Keratinocyte (primary cell): Measurements from ENCODE around the gene ARMC10. TPM values are rescaled to one million over a fixed set of nuclear protein-coding genes. Genes with fewer than 3 reads are reported as not detected.
A peak's percentile ranks its signal among the peaks of the same experiment; 100 is the strongest.

Source experiments
- DNase-seq: peaks from one replicate; pipeline ENCODE4 v3.0.0-alpha.2; 2011; ENCODE audit warnings: low read depth, missing footprints, low spot score
- FAIRE-seq: peaks from 2 replicates; lab custom pipeline; 2011; peaks lifted over from hg19 to GRCh38; lab: Jason Lieb, UNC
- H2AFZ ChIP-seq: 2 replicates; pipeline ENCODE4 v1.6.0; 2012; ENCODE audit warnings: low read length, control low read depth, inconsistent platforms; ENCODE audit not compliant: control insufficient read depth
- H3K27ac ChIP-seq: 2 replicates; pipeline ENCODE4 v1.5.1; 2011; ENCODE audit warnings: low read length; ENCODE audit not compliant: control insufficient read depth, insufficient read depth
- H3K27me3 ChIP-seq: 3 replicates; pipeline ENCODE4 v1.6.0; 2011; ENCODE audit warnings: low read length; ENCODE audit not compliant: control insufficient read depth, insufficient read depth; ENCODE audit errors: extremely low read depth
- H3K36me3 ChIP-seq, 2 experiments: 2 replicates in 1 of 2; 3 replicates in 1 of 2; pipeline ENCODE4 v1.5.1; 2011; ENCODE audit warnings: low read length in 2 of 2, mild to moderate bottlenecking in 1 of 2; ENCODE audit not compliant: control insufficient read depth in 2 of 2, insufficient read depth in 2 of 2; ENCODE audit errors: extremely low read depth in 1 of 2
- H3K4me1 ChIP-seq: 3 replicates; pipeline ENCODE4 v1.5.1; 2011; ENCODE audit warnings: low read length; ENCODE audit not compliant: control insufficient read depth, insufficient read depth; ENCODE audit errors: extremely low read depth
- H3K4me2 ChIP-seq: 3 replicates; pipeline ENCODE4 v1.6.0; 2011; ENCODE audit warnings: low read depth, low read length; ENCODE audit not compliant: control insufficient read depth, insufficient read depth; ENCODE audit errors: extremely low read depth
- H3K4me3 ChIP-seq, 3 experiments: fragments of 200-600 bp in 1 of 3; sonication (generic) in 1 of 3; 2 replicates in 2 of 3; 3 replicates in 1 of 3; pipeline ENCODE4 v1.5.1; 2011 to 2016; ENCODE audit warnings: low read length in 3 of 3, mild to moderate bottlenecking in 3 of 3, control low read depth in 2 of 3, inconsistent platforms in 1 of 3, low read depth in 1 of 3, mixed read lengths in 1 of 3, mixed run types in 1 of 3, moderate library complexity in 1 of 3; ENCODE audit not compliant: control insufficient read depth in 2 of 3, insufficient read depth in 2 of 3; ENCODE audit errors: extremely low read depth in 1 of 3
- H3K79me2 ChIP-seq: 2 replicates; pipeline ENCODE4 v1.6.0; 2012; ENCODE audit warnings: low read length; ENCODE audit not compliant: control insufficient read depth, insufficient read depth
- H3K9ac ChIP-seq: 3 replicates; pipeline ENCODE4 v1.6.0; 2011; ENCODE audit warnings: low read length; ENCODE audit not compliant: control insufficient read depth, insufficient read depth; ENCODE audit errors: extremely low read depth
- H3K9me1 ChIP-seq: 3 replicates; pipeline ENCODE4 v1.6.0; 2011; ENCODE audit warnings: low read length; ENCODE audit not compliant: control insufficient read depth, insufficient read depth; ENCODE audit errors: extremely low read depth
- H3K9me3 ChIP-seq: 2 replicates; pipeline ENCODE4 v1.5.1; 2012; ENCODE audit warnings: low read depth, low read length; ENCODE audit not compliant: control insufficient read depth
- H4K20me1 ChIP-seq: 3 replicates; pipeline ENCODE4 v1.6.0; 2011; ENCODE audit warnings: low read length; ENCODE audit not compliant: control insufficient read depth, insufficient read depth; ENCODE audit errors: extremely low read depth
- EZH2 ChIP-seq: IDR thresholded peaks from one replicate; pipeline ENCODE4 v1.6.1; 2012; ENCODE audit warnings: inconsistent platforms, mild to moderate bottlenecking, low read length, moderate library complexity
- dilution Hi-C: fragments of 300-500 bp; cut with MboI; formaldehyde crosslinking; loops from one replicate; pipeline ENCODE4 v1.7.0; 2020; ENCODE audit warnings: low sequenced_read_pairs; ENCODE audit not compliant: extremely low pct_ligation_motif_present
- polyA plus RNA-seq, 5 experiments: library from polyadenylated mRNA; depleted of rRNA in 3 of 5; stranded (reverse) in 3 of 5; stranded (forward) in 1 of 5; unstranded in 1 of 5; fragments of >200 nt; gene quantifications; 1 replicate in 1 of 5; 2 replicates in 3 of 5; 3 replicates in 1 of 5; pipeline versions ENCODE4 v1.2.1 to v1.2.3, GENCODE V29; 2011 to 2012; ENCODE audit warnings: missing spikeins in 2 of 5, low read depth in 1 of 5, low replicate concordance in 1 of 5
- TF ChIP-seq, protein P1 (sequence below), 3 experiments: IDR thresholded peaks in 1 of 3; conservative IDR thresholded peaks in 1 of 3; optimal IDR thresholded peaks in 1 of 3; 2 replicates in 2 of 3; 3 replicates in 1 of 3; pipeline versions ENCODE3 to v1.5.1; 2011; ENCODE audit warnings: low read length in 3 of 3, mild to moderate bottlenecking in 3 of 3, moderate library complexity in 2 of 3, control low read depth in 1 of 3, inconsistent platforms in 1 of 3; ENCODE audit not compliant: insufficient read depth in 2 of 3; ENCODE audit errors: extremely low read depth in 1 of 3

The ARMC10 gene
- polyA plus RNA-seq, 1 donor (not counting 4 experiments of a cell fraction or from before 2014, with no cell fraction given), result 47.1 TPM

GRCh38 chr7:103073989-103074518 is 886 bp upstream of the ARMC10 start:
- H3K9me1 ChIP-seq, result peaks cover 3% of the 10 kb centered on the region
- peak overlapping the region; percentile 81 for H3K27ac ChIP-seq
- H3K9ac ChIP-seq, result peak overlapping the region; percentile 77
- peaks cover 0 to 2% of the 10 kb centered on the region in 2 experiments for H3K36me3 ChIP-seq
- H3K79me2 ChIP-seq, result peaks cover 29% of the 10 kb centered on the region
- FAIRE-seq (no peak), DNase-seq (peak; percentile 5)
- dilution Hi-C loops, result no loop called here
- H4K20me1 ChIP-seq, result no peaks in the 10 kb centered on the region
- H3K9me3 ChIP-seq, result no peaks in the 10 kb centered on the region
- H3K4me1 ChIP-seq, result peaks cover 13% of the 10 kb centered on the region
- TF ChIP-seq, protein P1, sequence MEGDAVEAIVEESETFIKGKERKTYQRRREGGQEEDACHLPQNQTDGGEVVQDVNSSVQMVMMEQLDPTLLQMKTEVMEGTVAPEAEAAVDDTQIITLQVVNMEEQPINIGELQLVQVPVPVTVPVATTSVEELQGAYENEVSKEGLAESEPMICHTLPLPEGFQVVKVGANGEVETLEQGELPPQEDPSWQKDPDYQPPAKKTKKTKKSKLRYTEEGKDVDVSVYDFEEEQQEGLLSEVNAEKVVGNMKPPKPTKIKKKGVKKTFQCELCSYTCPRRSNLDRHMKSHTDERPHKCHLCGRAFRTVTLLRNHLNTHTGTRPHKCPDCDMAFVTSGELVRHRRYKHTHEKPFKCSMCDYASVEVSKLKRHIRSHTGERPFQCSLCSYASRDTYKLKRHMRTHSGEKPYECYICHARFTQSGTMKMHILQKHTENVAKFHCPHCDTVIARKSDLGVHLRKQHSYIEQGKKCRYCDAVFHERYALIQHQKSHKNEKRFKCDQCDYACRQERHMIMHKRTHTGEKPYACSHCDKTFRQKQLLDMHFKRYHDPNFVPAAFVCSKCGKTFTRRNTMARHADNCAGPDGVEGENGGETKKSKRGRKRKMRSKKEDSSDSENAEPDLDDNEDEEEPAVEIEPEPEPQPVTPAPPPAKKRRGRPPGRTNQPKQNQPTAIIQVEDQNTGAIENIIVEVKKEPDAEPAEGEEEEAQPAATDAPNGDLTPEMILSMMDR (optimal IDR thresholded peaks at IDR 0.05 in 1 of 3, IDR thresholded peaks at IDR 0.05 in 1 of 3, conservative IDR thresholded peaks at IDR 0.05 in 1 of 3; ENCODE audit: extremely low read depth in 1 of 3, insufficient read depth in 2 of 3, low read length in 3 of 3), result no peak
- TF ChIP-seq EZH2, result no peak
- peak overlapping the region; percentile 100 for H2AFZ ChIP-seq
- peak overlapping the region; percentile 95 for H3K4me2 ChIP-seq
- peak overlapping the region; percentile 66 to 93 (median 91) for H3K4me3 ChIP-seq
- H3K27me3 ChIP-seq, result no peaks in the 10 kb centered on the region

- peaks cover 13% of the 10 kb centered on the region for H3K4me1 ChIP-seq
- H3K9ac ChIP-seq, result peak overlapping the region; percentile 77
- H3K27me3 ChIP-seq, result no peaks in the 10 kb centered on the region
- no peak for DNase-seq
- no peaks in the 10 kb centered on the region for H4K20me1 ChIP-seq
- H3K4me3 ChIP-seq, result peak overlapping the region; percentile 66 to 93 (median 91)
- H3K9me1 ChIP-seq, result peaks cover 3% of the 10 kb centered on the region
- FAIRE-seq, result no peak
- peaks cover 32% of the 10 kb centered on the region for H3K79me2 ChIP-seq
- dilution Hi-C loops, result no loop called here
- TF ChIP-seq EZH2, result no peak
- TF ChIP-seq, protein P1 (optimal IDR thresholded peaks at IDR 0.05 in 1 of 3, IDR thresholded peaks at IDR 0.05 in 1 of 3, conservative IDR thresholded peaks at IDR 0.05 in 1 of 3; ENCODE audit: extremely low read depth in 1 of 3, insufficient read depth in 2 of 3, low read length in 3 of 3), result no peak
- H3K9me3 ChIP-seq, result no peaks in the 10 kb centered on the region
- peaks cover 0 to 2% of the 10 kb centered on the region in 2 experiments for H3K36me3 ChIP-seq
- H3K4me2 ChIP-seq, result peak overlapping the region; percentile 83
- peak overlapping the region; percentile 81 for H3K27ac ChIP-seq
- H2AFZ ChIP-seq, result peak overlapping the region; percentile 32
Observed at GRCh38 chr7:103075337-103075918, 488 bp downstream of the ARMC10 start.
